Stimulated activated naive B cell treated with anti-CD40 and anti-IgM and Interleukin-4, amounts not matched to agents 10 μg/mL and 1 μg/mL and 100 μg/mL, for 72 hours (primary cell): ENCODE results near the gene ZNF416.

Experiments used
- ATAC-seq, 2 donors: fragments of 150-1000 bp; cut with Tn5 transposase; replicated peaks; 2 replicates each; pipeline ENCODE4 v1.10.0; 2021; ENCODE audit warnings: moderate library complexity in 1 of 2
- DNase-seq: peaks from one replicate; pipeline ENCODE4 v3.0.0; 2021
- H3K27ac Mint-ChIP-seq: one replicate; pipeline ENCODE4 v1.8.0; 2022; ENCODE audit warnings: mild to moderate bottlenecking, mixed read lengths
- H3K27me3 Mint-ChIP-seq, 2 donors: one replicate each; pipeline ENCODE4 v1.8.0; 2022; ENCODE audit warnings: mixed read lengths in 2 of 2
- H3K36me3 Mint-ChIP-seq, 2 donors: one replicate each; pipeline ENCODE4 v1.8.0; 2022; ENCODE audit warnings: mixed read lengths in 2 of 2, mild to moderate bottlenecking in 1 of 2
- H3K4me1 Mint-ChIP-seq, 2 donors: one replicate each; pipeline ENCODE4 v1.8.0; 2022; ENCODE audit warnings: mixed read lengths in 2 of 2, mild to moderate bottlenecking in 1 of 2
- H3K4me3 Mint-ChIP-seq, 2 donors: one replicate each; pipeline ENCODE4 v1.8.0; 2022; ENCODE audit warnings: mild to moderate bottlenecking in 2 of 2, mixed read lengths in 2 of 2, moderate library complexity in 1 of 2
- H3K9me3 Mint-ChIP-seq, 2 donors: one replicate each; pipeline ENCODE4 v1.8.0; 2022; ENCODE audit warnings: mixed read lengths in 2 of 2, mild to moderate bottlenecking in 1 of 2

ZNF416 gene

GRCh38 chr19:57576661-57577060 lies 2.0 kb downstream of the ZNF416 start:
- Mint-ChIP-seq H3K27me3 (no peaks in the 10 kb centered on the region), H3K9me3 (peaks cover 29 to 33% of the 10 kb centered on the region in 2 donors), H3K4me1 (peaks cover 23 to 30% of the 10 kb centered on the region in 2 donors), H3K4me3 (no peak overlapping the region), H3K36me3 (peaks cover 62 to 63% of the 10 kb centered on the region in 2 donors), H3K27ac (no peak overlapping the region)
- DNase-seq: no peak
- ATAC-seq: no peak

GRCh38 chr19:57572415-57572947 lies 6.2 kb downstream of the ZNF416 start:
- peaks cover 73 to 83% of the 10 kb centered on the region in 2 donors for H3K36me3 Mint-ChIP-seq
- peaks cover 17 to 21% of the 10 kb centered on the region in 2 donors for H3K4me1 Mint-ChIP-seq

GRCh38 chr19:57570707-57571106 lies 8.0 kb downstream of the ZNF416 start:
- H3K4me1 Mint-ChIP-seq: peaks cover 6 to 7% of the 10 kb centered on the region in 2 donors
- no peaks in the 10 kb centered on the region for H3K27me3 Mint-ChIP-seq
- H3K4me3 Mint-ChIP-seq: no peak overlapping the region
- peaks cover 60 to 80% of the 10 kb centered on the region in 2 donors for H3K36me3 Mint-ChIP-seq
- no peak for DNase-seq
- peaks cover 41 to 43% of the 10 kb centered on the region in 2 donors for H3K9me3 Mint-ChIP-seq
- ATAC-seq: no peak
- H3K27ac Mint-ChIP-seq: no peak overlapping the region

More at GRCh38 chr19:57572415-57572947, 6.2 kb downstream of the ZNF416 start:
- DNase-seq: no peak
- Mint-ChIP-seq H3K27me3 (no peaks in the 10 kb centered on the region), H3K4me3 (no peak overlapping the region), H3K9me3 (peaks cover 46 to 50% of the 10 kb centered on the region in 2 donors), H3K27ac (no peak overlapping the region)
- no peak for ATAC-seq

GRCh38 chr19:57566396-57567265 lies 12.1 kb downstream of the ZNF416 start:
- no peaks in the 10 kb centered on the region for H3K4me1 Mint-ChIP-seq
- H3K27ac Mint-ChIP-seq: no peak overlapping the region
- H3K9me3 Mint-ChIP-seq: peaks cover 42 to 44% of the 10 kb centered on the region in 2 donors
- H3K27me3 Mint-ChIP-seq: no peaks in the 10 kb centered on the region
- ATAC-seq (no peak), DNase-seq (no peak)
- no peak overlapping the region for H3K4me3 Mint-ChIP-seq
- H3K36me3 Mint-ChIP-seq: peaks cover 27 to 47% of the 10 kb centered on the region in 2 donors

- DNase-seq (no peak), ATAC-seq (no peak)
- H3K27ac Mint-ChIP-seq: no peak overlapping the region
- H3K27me3 Mint-ChIP-seq: peaks cover 0 to 9% of the 10 kb centered on the region in 2 donors
- peaks cover 14 to 17% of the 10 kb centered on the region in 2 donors for H3K4me1 Mint-ChIP-seq
- peaks cover 30 to 34% of the 10 kb centered on the region in 2 donors for H3K9me3 Mint-ChIP-seq
- no peak overlapping the region for H3K4me3 Mint-ChIP-seq
- H3K36me3 Mint-ChIP-seq: peaks cover 14 to 45% of the 10 kb centered on the region in 2 donors
Measured at GRCh38 chr19:57563547-57563946, 15.2 kb downstream of the ZNF416 start.

GRCh38 chr19:57560049-57560491 lies 18.6 kb downstream of the ZNF416 start:
- Mint-ChIP-seq H3K27ac (peak overlapping the region; percentile 89), H3K27me3 (peaks cover 0 to 9% of the 10 kb centered on the region in 2 donors), H3K4me3 (peak overlapping the region; percentile 95 to 96), H3K4me1 (peaks cover 29 to 32% of the 10 kb centered on the region in 2 donors), H3K9me3 (peaks cover 6 to 14% of the 10 kb centered on the region in 2 donors), H3K36me3 (peaks cover 29 to 48% of the 10 kb centered on the region in 2 donors)
- ATAC-seq (peak; percentile 10 to 21), DNase-seq (peak; percentile 2)

GRCh38 chr19:57559404-57560025 lies 19.2 kb downstream of the ZNF416 start, which contains the start of gene ZNF550:
TSS of gene ZNF550 (minus strand) at chr19:57559863. CDS start at chr19:57559682, 181 bp downstream.
- DNase-seq (peak; percentile 76), ATAC-seq (peak; percentile 97 to 100)
- peaks cover 0 to 9% of the 10 kb centered on the region in 2 donors for H3K27me3 Mint-ChIP-seq
- peak within 1 kb of the TSS; percentile 95 to 96 for H3K4me3 Mint-ChIP-seq
- H3K36me3 Mint-ChIP-seq: peaks cover 34 to 53% of the 10 kb centered on the region in 2 donors
- H3K27ac Mint-ChIP-seq: peak within 1 kb of the TSS; percentile 95
- H3K9me3 Mint-ChIP-seq: peaks cover 4 to 15% of the 10 kb centered on the region in 2 donors
- peaks cover 29 to 32% of the 10 kb centered on the region in 2 donors for H3K4me1 Mint-ChIP-seq

GRCh38 chr19:57559008-57559403 lies 19.7 kb downstream of the ZNF416 start:
- DNase-seq (peak; percentile 1), ATAC-seq (peak; percentile 53 to 59)
- Mint-ChIP-seq H3K9me3 (peaks cover 4 to 15% of the 10 kb centered on the region in 2 donors), H3K4me1 (peaks cover 29 to 32% of the 10 kb centered on the region in 2 donors), H3K36me3 (peaks cover 40 to 59% of the 10 kb centered on the region in 2 donors), H3K27me3 (peaks cover 0 to 9% of the 10 kb centered on the region in 2 donors), H3K4me3 (peak overlapping the region; percentile 95 to 96), H3K27ac (peak overlapping the region; percentile 95)

- Mint-ChIP-seq H3K27ac (peak overlapping the region; percentile 81), H3K4me1 (peaks cover 29 to 32% of the 10 kb centered on the region in 2 donors), H3K9me3 (peaks cover 2 to 13% of the 10 kb centered on the region in 2 donors), H3K27me3 (peaks cover 0 to 9% of the 10 kb centered on the region in 2 donors), H3K36me3 (peaks cover 42 to 61% of the 10 kb centered on the region in 2 donors), H3K4me3 (peak overlapping the region; percentile 95 to 96)
- DNase-seq: no peak
- no peak for ATAC-seq
Measured at GRCh38 chr19:57558525-57558924, 20.2 kb downstream of the ZNF416 start.

GRCh38 chr19:57557659-57558058 lies 21.1 kb downstream of the ZNF416 start:
- Mint-ChIP-seq H3K4me1 (peaks cover 29 to 32% of the 10 kb centered on the region in 2 donors), H3K36me3 (peaks cover 48 to 67% of the 10 kb centered on the region in 2 donors), H3K27me3 (peaks cover 0 to 9% of the 10 kb centered on the region in 2 donors), H3K9me3 (peaks cover 0 to 10% of the 10 kb centered on the region in 2 donors), H3K4me3 (peak overlapping the region; percentile 95 to 96), H3K27ac (no peak overlapping the region)
- DNase-seq: no peak
- ATAC-seq: no peak

GRCh38 chr19:57552432-57552831 lies 26.3 kb downstream of the ZNF416 start:
- Mint-ChIP-seq H3K27ac (no peak overlapping the region), H3K36me3 (peaks cover 86 to 93% of the 10 kb centered on the region in 2 donors), H3K4me3 (no peak overlapping the region), H3K4me1 (peaks cover 4 to 7% of the 10 kb centered on the region in 2 donors), H3K27me3 (no peaks in the 10 kb centered on the region), H3K9me3 (peaks cover 15 to 24% of the 10 kb centered on the region in 2 donors)
- ATAC-seq: no peak
- DNase-seq: no peak

- H3K4me3 Mint-ChIP-seq: no peak overlapping the region
Measured at GRCh38 chr19:57546513-57546912, 32.2 kb downstream of the ZNF416 start.

GRCh38 chr19:57537953-57538547 lies 40.7 kb downstream of the ZNF416 start:
- Mint-ChIP-seq H3K4me1 (peaks cover 0 to 6% of the 10 kb centered on the region in 2 donors), H3K9me3 (peaks cover 54 to 60% of the 10 kb centered on the region in 2 donors), H3K27ac (peak overlapping the region; percentile 17), H3K27me3 (no peaks in the 10 kb centered on the region), H3K36me3 (peaks cover 96 to 97% of the 10 kb centered on the region in 2 donors), H3K4me3 (no peak overlapping the region)
- no peak for ATAC-seq
- no peak for DNase-seq

More at GRCh38 chr19:57546513-57546912, 32.2 kb downstream of the ZNF416 start:
- H3K9me3 Mint-ChIP-seq: peaks cover 31 to 51% of the 10 kb centered on the region in 2 donors
- ATAC-seq: no peak
- H3K4me1 Mint-ChIP-seq: peaks cover 0 to 2% of the 10 kb centered on the region in 2 donors
- DNase-seq: no peak
- H3K36me3 Mint-ChIP-seq: peaks cover 85 to 93% of the 10 kb centered on the region in 2 donors
- H3K27ac Mint-ChIP-seq: no peak overlapping the region
- no peaks in the 10 kb centered on the region for H3K27me3 Mint-ChIP-seq
